Endodermal cell (in vitro differentiated cells): ENCODE results near the gene MBD3. TPM values are rescaled to one million over a fixed set of nuclear protein-coding genes. Genes with fewer than 3 reads are reported as not detected.
A peak's percentile ranks its signal among the peaks of the same experiment; 100 is the strongest.

Experiments used
- DNase-seq: peaks from one replicate; pipeline ENCODE4 v3.0.0-alpha.2; 2017
- H3K27ac ChIP-seq: 2 replicates; pipeline ENCODE4 v1.5.1; 2013; ENCODE audit warnings: mild to moderate bottlenecking, low read depth, low read length, moderate library complexity
- H3K27me3 ChIP-seq: 2 replicates; pipeline ENCODE4 v1.6.1; 2013; ENCODE audit warnings: mild to moderate bottlenecking, low read length, moderate library complexity; ENCODE audit not compliant: insufficient read depth, control insufficient read depth, poor library complexity, severe bottlenecking
- H3K36me3 ChIP-seq: 2 replicates; pipeline ENCODE4 v1.7.0; 2013; ENCODE audit warnings: mild to moderate bottlenecking, low read length, moderate library complexity; ENCODE audit not compliant: control insufficient read depth, insufficient read depth
- H3K4me1 ChIP-seq: one replicate; pipeline ENCODE4 v1.7.0; 2013; ENCODE audit warnings: low read length; ENCODE audit not compliant: control insufficient read depth, insufficient read depth
- H3K4me3 ChIP-seq: 2 replicates; pipeline ENCODE4 v1.5.1; 2013; ENCODE audit warnings: mild to moderate bottlenecking, low read length, moderate library complexity
- H3K9ac ChIP-seq: 2 replicates; pipeline ENCODE4 v1.6.1; 2013; ENCODE audit warnings: mild to moderate bottlenecking, low read length, moderate library complexity; ENCODE audit not compliant: poor library complexity, severe bottlenecking; ENCODE audit errors: extremely low read depth
- H3K9me3 ChIP-seq: 2 replicates; pipeline ENCODE4 v1.6.1; 2013; ENCODE audit warnings: mild to moderate bottlenecking, low read length, moderate library complexity; ENCODE audit not compliant: control insufficient read depth
- H3K27ac Mint-ChIP-seq: 2 replicates; pipeline ENCODE4 v1.8.0; 2020; ENCODE audit warnings: mixed read lengths
- H3K27me3 Mint-ChIP-seq: 2 replicates; pipeline ENCODE4 v1.8.0; 2021; ENCODE audit warnings: mild to moderate bottlenecking, mixed read lengths; ENCODE audit not compliant: insufficient read depth
- H3K36me3 Mint-ChIP-seq: 2 replicates; pipeline ENCODE4 v1.8.0; 2020; ENCODE audit warnings: low read depth, mixed read lengths
- H3K4me1 Mint-ChIP-seq: 2 replicates; pipeline ENCODE4 v1.8.0; 2020; ENCODE audit warnings: mixed read lengths
- H3K4me3 Mint-ChIP-seq: 2 replicates; pipeline ENCODE4 v1.8.0; 2020; ENCODE audit warnings: mild to moderate bottlenecking, moderate library complexity, mixed read lengths
- H3K9me3 Mint-ChIP-seq: 2 replicates; pipeline ENCODE4 v1.8.0; 2020; ENCODE audit warnings: mild to moderate bottlenecking, mixed read lengths
- CTCF ChIP-seq: fragments of 200-600 bp; sonication (generic); conservative IDR thresholded peaks from 2 replicates; pipeline ENCODE4 v1.5.0; 2021; ENCODE audit warnings: antibody characterized with exemption, mild to moderate bottlenecking
- WGBS, 2 experiments: methylation state at CpG; one replicate each; pipeline versions ENCODE4 v1.1.5 to v1.1.7; 2013; ENCODE audit warnings: missing lambda C conversion rate in 2 of 2, mixed read lengths in 1 of 2; ENCODE audit not compliant: insufficient coverage in 1 of 2, insufficient read length in 1 of 2; 5-methylcytosine and 5-hydroxymethylcytosine counted together
- total RNA-seq, 2 donors: library from RNA; stranded (reverse); fragmentation: NEBNext Ultra II Directional in 1 of 2; extraction: Animal tissue kit (Norgen Biotek cat#: 25700) in 1 of 2; gene quantifications; 2 replicates in 1 of 2; 3 replicates in 1 of 2; pipeline ENCODE4 v1.2.1, GENCODE V29; 2021

The MBD3 gene
- total RNA-seq, 2 donors from 2014 or later, result 108 TPM

GRCh38 chr19:1526066-1526778 is 66.4 kb downstream of the MBD3 start:
- Histone ChIP-seq H3K36me3 (no peaks in the 10 kb centered on the region), H3K27ac (no peak overlapping the region), H3K4me1 (no peaks in the 10 kb centered on the region), H3K4me3 (no peak overlapping the region), H3K27me3 (peaks cover 49% of the 10 kb centered on the region), H3K9ac (no peak overlapping the region), H3K9me3 (no peaks in the 10 kb centered on the region)
- H3K36me3 Mint-ChIP-seq, result no peaks in the 10 kb centered on the region
- no peaks in the 10 kb centered on the region for H3K9me3 Mint-ChIP-seq
- no peak overlapping the region for H3K27ac Mint-ChIP-seq
- H3K4me3 Mint-ChIP-seq, result no peak overlapping the region
- peaks cover 3% of the 10 kb centered on the region for H3K4me1 Mint-ChIP-seq
- WGBS, 2 experiments, result 82 to 85% methylated on average over 14 to 33 of the region's 33 CpGs
- peaks cover 61% of the 10 kb centered on the region for H3K27me3 Mint-ChIP-seq
- no peak for DNase-seq
- no peak for TF ChIP-seq CTCF

- no peaks in the 10 kb centered on the region for H3K9me3 Mint-ChIP-seq
- no peak overlapping the region for H3K4me3 ChIP-seq
- no peaks in the 10 kb centered on the region for H3K36me3 Mint-ChIP-seq
- no peaks in the 10 kb centered on the region for H3K9me3 ChIP-seq
- no peak for DNase-seq
- no peak overlapping the region for H3K27ac Mint-ChIP-seq
- H3K4me3 Mint-ChIP-seq, result peak overlapping the region; percentile 49
- H3K4me1 Mint-ChIP-seq, result peaks cover 3% of the 10 kb centered on the region
- peaks cover 49% of the 10 kb centered on the region for H3K27me3 ChIP-seq
- H3K27me3 Mint-ChIP-seq, result peaks cover 65% of the 10 kb centered on the region
- H3K36me3 ChIP-seq, result no peaks in the 10 kb centered on the region
- WGBS, 2 experiments, result 74 to 75% methylated on average over 14 to 31 of the region's 31 CpGs
- TF ChIP-seq CTCF, result peak; percentile 39
- H3K4me1 ChIP-seq, result no peaks in the 10 kb centered on the region
- H3K27ac ChIP-seq, result no peak overlapping the region
- no peak overlapping the region for H3K9ac ChIP-seq
Measured at GRCh38 chr19:1525343-1525742, 67.3 kb downstream of the MBD3 start.

- no peak for DNase-seq
- H3K36me3 Mint-ChIP-seq, result no peaks in the 10 kb centered on the region
- peaks cover 64% of the 10 kb centered on the region for H3K27me3 Mint-ChIP-seq
- Histone ChIP-seq H3K9ac (no peak overlapping the region), H3K27me3 (peaks cover 49% of the 10 kb centered on the region), H3K9me3 (no peaks in the 10 kb centered on the region), H3K36me3 (no peaks in the 10 kb centered on the region), H3K27ac (no peak overlapping the region), H3K4me3 (no peak overlapping the region), H3K4me1 (no peaks in the 10 kb centered on the region)
- no peak overlapping the region for H3K27ac Mint-ChIP-seq
- WGBS, 2 experiments, result 79 to 85% methylated on average over 9 to 17 of the region's 17 CpGs
- no peaks in the 10 kb centered on the region for H3K9me3 Mint-ChIP-seq
- TF ChIP-seq CTCF, result no peak
- peak overlapping the region; percentile 49 for H3K4me3 Mint-ChIP-seq
- peaks cover 3% of the 10 kb centered on the region for H3K4me1 Mint-ChIP-seq
Measured at GRCh38 chr19:1524972-1525325, 67.7 kb downstream of the MBD3 start.
